EH (cell line): ENCODE measurements around the gene SH3RF3.

Source experiments
- DNase-seq: peaks from one replicate; pipeline ENCODE4 v3.0.0-alpha.2; 2015; ENCODE audit warnings: low read depth

Gene SH3RF3

GRCh38 chr2:109437325-109438090 is 308.5 kb downstream of the SH3RF3 start:
- DNase-seq: no peak

GRCh38 chr2:109438146-109438545 is 309.1 kb downstream of the SH3RF3 start:
- DNase-seq: no peak

- DNase-seq: peak; percentile 84
Measured at GRCh38 chr2:109438773-109439389, 309.9 kb downstream of the SH3RF3 start.

GRCh38 chr2:109439390-109439786 is 310.4 kb downstream of the SH3RF3 start:
- no peak for DNase-seq

GRCh38 chr2:109439986-109440385 is 311.0 kb downstream of the SH3RF3 start:
- no peak for DNase-seq

- no peak for DNase-seq
Measured at GRCh38 chr2:109440499-109441156, 311.6 kb downstream of the SH3RF3 start.

- no peak for DNase-seq
Measured at GRCh38 chr2:109442715-109443319, 313.8 kb downstream of the SH3RF3 start.

- no peak for DNase-seq
Measured at GRCh38 chr2:109444916-109445315, 315.9 kb downstream of the SH3RF3 start.

- DNase-seq: no peak
Measured at GRCh38 chr2:109446278-109447131, 317.5 kb downstream of the SH3RF3 start.

- DNase-seq: peak; percentile 99
Measured at GRCh38 chr2:109447251-109447661, 318.3 kb downstream of the SH3RF3 start.

GRCh38 chr2:109447776-109448175 is 318.8 kb downstream of the SH3RF3 start:
- no peak for DNase-seq

GRCh38 chr2:109448207-109448606 is 319.2 kb downstream of the SH3RF3 start:
- DNase-seq: no peak

GRCh38 chr2:109448946-109449788 is 320.2 kb downstream of the SH3RF3 start:
- DNase-seq: peak; percentile 45

- DNase-seq: no peak
Measured at GRCh38 chr2:109450574-109451273, 321.7 kb downstream of the SH3RF3 start.

GRCh38 chr2:109451671-109452070 is 322.7 kb downstream of the SH3RF3 start:
- no peak for DNase-seq

GRCh38 chr2:109452318-109453305 is 323.6 kb downstream of the SH3RF3 start:
- DNase-seq: no peak

GRCh38 chr2:109453371-109453995 is 324.5 kb downstream of the SH3RF3 start:
- DNase-seq: no peak

GRCh38 chr2:109454304-109454703 is 325.3 kb downstream of the SH3RF3 start:
- DNase-seq: no peak
